WTC11 (cell line): ENCODE data around the gene KRTAP4-2. TPM values are rescaled to one million over a fixed set of nuclear protein-coding genes. Genes with fewer than 3 reads are reported as not detected.
"Not testable (repeated sequence)": the region's sequence is repeated elsewhere in the genome, so short reads cannot be mapped to it uniquely, and the experiment has no call there.

Source experiments
- ATAC-seq: fragments of 200-7000 bp; cut with Tn5 transposase; 2 replicates; pipeline ENCODE4 v1.10.0; 2021; ENCODE audit warnings: mild to moderate bottlenecking, moderate library complexity
- CTCF ChIA-PET: fragments of 300-600 bp; sonication (Branson Sonifier 250); formaldehyde crosslinking; loops from one replicate; lab custom pipeline; 2021; ENCODE audit warnings: antibody characterized with exemption; lab: Charles Lee
- POLR2A ChIA-PET: fragments of 350-600 bp; sonication (Branson Sonifier 250); formaldehyde crosslinking; loops from one replicate; lab custom pipeline; 2021; ENCODE audit warnings: antibody characterized with exemption; lab: Charles Lee
- DNase-seq: peaks from one replicate; pipeline ENCODE4 v3.0.0; 2021; ENCODE audit warnings: low spot score
- H3K27ac Mint-ChIP-seq: 2 replicates; pipeline ENCODE4 v1.8.0; 2021; ENCODE audit warnings: mixed read lengths
- H3K27me3 Mint-ChIP-seq: 2 replicates; pipeline ENCODE4 v1.8.0; 2021; ENCODE audit warnings: low read depth, mild to moderate bottlenecking, moderate library complexity, mixed read lengths
- H3K36me3 Mint-ChIP-seq: 2 replicates; pipeline ENCODE4 v1.8.0; 2021; ENCODE audit warnings: mixed read lengths
- H3K4me1 Mint-ChIP-seq: 2 replicates; pipeline ENCODE4 v1.8.0; 2022; ENCODE audit warnings: mixed read lengths
- H3K4me3 Mint-ChIP-seq: 2 replicates; pipeline ENCODE4 v1.8.0; 2021; ENCODE audit warnings: mild to moderate bottlenecking, moderate library complexity, mixed read lengths
- H3K9me3 Mint-ChIP-seq: 2 replicates; pipeline ENCODE4 v1.8.0; 2021; ENCODE audit warnings: mixed read lengths
- CREB1 ChIP-seq: sonication (generic); formaldehyde crosslinking; IDR thresholded peaks from 2 replicates; pipeline ENCODE4 v1.8.0; 2023; ENCODE audit warnings: mild to moderate bottlenecking, missing genetic modification reagents
- E2F5 ChIP-seq: sonication (generic); formaldehyde crosslinking; IDR thresholded peaks from 2 replicates; pipeline ENCODE4 v1.8.1; 2022; ENCODE audit warnings: mild to moderate bottlenecking, moderate library complexity, missing genetic modification reagents
- ELF4 ChIP-seq: sonication (generic); formaldehyde crosslinking; IDR thresholded peaks from 2 replicates; pipeline ENCODE4 v1.8.1; 2022; ENCODE audit warnings: low read depth, mild to moderate bottlenecking, moderate library complexity, missing genetic modification reagents
- EMX1 ChIP-seq: fragments of 250-450 bp; sonication (Bioruptor Pico); IDR thresholded peaks from 2 replicates; pipeline ENCODE4 v1.8.0; 2021; ENCODE audit warnings: mild to moderate bottlenecking
- ETV6 ChIP-seq: sonication (generic); formaldehyde crosslinking; IDR thresholded peaks from 2 replicates; pipeline ENCODE4 v1.8.1; 2022; ENCODE audit warnings: mild to moderate bottlenecking, missing genetic modification reagents
- FOXP4 ChIP-seq: sonication (generic); formaldehyde crosslinking; IDR thresholded peaks from 2 replicates; pipeline ENCODE4 v1.8.0; 2022; ENCODE audit warnings: mild to moderate bottlenecking, missing genetic modification reagents
- GRHL2 ChIP-seq: fragments of 250-450 bp; sonication (Bioruptor Pico); IDR thresholded peaks from 2 replicates; pipeline ENCODE4 v1.8.0; 2022; ENCODE audit warnings: mild to moderate bottlenecking, moderate library complexity; ENCODE audit not compliant: insufficient replicate concordance, severe bottlenecking
- GTF2I ChIP-seq: fragments of 250-450 bp; sonication (Bioruptor Pico); conservative IDR thresholded peaks from 2 replicates; pipeline ENCODE4 v1.4.0; 2021; ENCODE audit warnings: mild to moderate bottlenecking
- HMGA2 ChIP-seq: fragments of 250-450 bp; sonication (Bioruptor Pico); IDR thresholded peaks from 2 replicates; pipeline ENCODE4 v1.4.0; 2021; ENCODE audit warnings: mild to moderate bottlenecking, moderate library complexity
- JAZF1 ChIP-seq: fragments of 250-450 bp; sonication (Bioruptor Pico); IDR thresholded peaks from 2 replicates; pipeline ENCODE4 v1.9.0; 2021; ENCODE audit warnings: moderate library complexity, mild to moderate bottlenecking, inconsistent platforms
- MYBL2 ChIP-seq: sonication (generic); formaldehyde crosslinking; IDR thresholded peaks from 2 replicates; pipeline ENCODE4 v1.8.1; 2023; ENCODE audit warnings: mild to moderate bottlenecking, moderate library complexity, missing genetic modification reagents
- NFATC4 ChIP-seq: fragments of 250-450 bp; sonication (Bioruptor Pico); IDR thresholded peaks from 2 replicates; pipeline ENCODE4 v1.9.0; 2021; ENCODE audit warnings: mild to moderate bottlenecking
- NFE2L1 ChIP-seq: sonication (generic); formaldehyde crosslinking; IDR thresholded peaks from 2 replicates; pipeline ENCODE4 v1.8.1; 2023; ENCODE audit warnings: missing genetic modification reagents
- NR1H2 ChIP-seq: sonication (generic); formaldehyde crosslinking; IDR thresholded peaks from 2 replicates; pipeline ENCODE4 v1.9.0; 2021; ENCODE audit warnings: mild to moderate bottlenecking, moderate library complexity, missing genetic modification reagents
- PRRX2 ChIP-seq: fragments of 250-450 bp; sonication (Bioruptor Pico); IDR thresholded peaks from 2 replicates; pipeline ENCODE4 v1.8.0; 2021; ENCODE audit warnings: mild to moderate bottlenecking
- SMAD4 ChIP-seq: sonication (generic); formaldehyde crosslinking; IDR thresholded peaks from 2 replicates; pipeline ENCODE4 v1.8.0; 2022; ENCODE audit warnings: mild to moderate bottlenecking, missing genetic modification reagents
- ZNF121 ChIP-seq: sonication (generic); formaldehyde crosslinking; IDR thresholded peaks from 2 replicates; pipeline ENCODE4 v1.8.0; 2023; ENCODE audit warnings: missing genetic modification reagents
- ZNF396 ChIP-seq: fragments of 250-450 bp; sonication (Bioruptor Pico); IDR thresholded peaks from 2 replicates; pipeline ENCODE4 v1.8.0; 2021; ENCODE audit warnings: mild to moderate bottlenecking, moderate library complexity, borderline replicate concordance
- ZNF423 ChIP-seq: fragments of 250-450 bp; sonication (Bioruptor Pico); IDR thresholded peaks from 2 replicates; pipeline ENCODE4 v2.1.2; 2022; ENCODE audit warnings: mild to moderate bottlenecking, moderate library complexity
- ZSCAN18 ChIP-seq: fragments of 250-450 bp; sonication (Bioruptor Pico); IDR thresholded peaks from 2 replicates; pipeline ENCODE4 v2.1.2; 2022; ENCODE audit warnings: mild to moderate bottlenecking, moderate library complexity
- total RNA-seq: library from RNA; stranded (reverse); gene quantifications from 3 replicates; pipeline ENCODE4 v1.2.3, GENCODE V29; 2021
- TF ChIP-seq, protein P1 (sequence below): sonication (generic); formaldehyde crosslinking; IDR thresholded peaks from 2 replicates; pipeline ENCODE4 v1.8.1; 2023; ENCODE audit warnings: mild to moderate bottlenecking, missing genetic modification reagents, moderate library complexity
- TF ChIP-seq, protein P2 (sequence below): sonication (generic); formaldehyde crosslinking; IDR thresholded peaks from 2 replicates; pipeline ENCODE4 v1.8.0; 2022; ENCODE audit warnings: mild to moderate bottlenecking, missing genetic modification reagents
- TF ChIP-seq, protein P3 (sequence below): sonication (generic); formaldehyde crosslinking; IDR thresholded peaks from 2 replicates; pipeline ENCODE4 v1.8.0; 2023; ENCODE audit warnings: missing genetic modification reagents, mild to moderate bottlenecking, borderline replicate concordance
- TF ChIP-seq, protein P4 (sequence below): sonication (generic); formaldehyde crosslinking; conservative IDR thresholded peaks from 2 replicates; pipeline ENCODE4 v1.8.1; 2022; ENCODE audit warnings: mild to moderate bottlenecking, missing genetic modification reagents

The KRTAP4-2 gene
- total RNA-seq, 1 experiment from 2014 or later = not detected

GRCh38 chr17:41141361-41141760, 36.7 kb downstream of the KRTAP4-2 start (continued):
- TF ChIP-seq, protein P1, sequence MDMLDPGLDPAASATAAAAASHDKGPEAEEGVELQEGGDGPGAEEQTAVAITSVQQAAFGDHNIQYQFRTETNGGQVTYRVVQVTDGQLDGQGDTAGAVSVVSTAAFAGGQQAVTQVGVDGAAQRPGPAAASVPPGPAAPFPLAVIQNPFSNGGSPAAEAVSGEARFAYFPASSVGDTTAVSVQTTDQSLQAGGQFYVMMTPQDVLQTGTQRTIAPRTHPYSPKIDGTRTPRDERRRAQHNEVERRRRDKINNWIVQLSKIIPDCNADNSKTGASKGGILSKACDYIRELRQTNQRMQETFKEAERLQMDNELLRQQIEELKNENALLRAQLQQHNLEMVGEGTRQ = no peak
- TF ChIP-seq, protein P2, sequence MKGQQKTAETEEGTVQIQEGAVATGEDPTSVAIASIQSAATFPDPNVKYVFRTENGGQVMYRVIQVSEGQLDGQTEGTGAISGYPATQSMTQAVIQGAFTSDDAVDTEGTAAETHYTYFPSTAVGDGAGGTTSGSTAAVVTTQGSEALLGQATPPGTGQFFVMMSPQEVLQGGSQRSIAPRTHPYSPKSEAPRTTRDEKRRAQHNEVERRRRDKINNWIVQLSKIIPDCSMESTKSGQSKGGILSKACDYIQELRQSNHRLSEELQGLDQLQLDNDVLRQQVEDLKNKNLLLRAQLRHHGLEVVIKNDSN = no peak
- TF ChIP-seq, protein P3, sequence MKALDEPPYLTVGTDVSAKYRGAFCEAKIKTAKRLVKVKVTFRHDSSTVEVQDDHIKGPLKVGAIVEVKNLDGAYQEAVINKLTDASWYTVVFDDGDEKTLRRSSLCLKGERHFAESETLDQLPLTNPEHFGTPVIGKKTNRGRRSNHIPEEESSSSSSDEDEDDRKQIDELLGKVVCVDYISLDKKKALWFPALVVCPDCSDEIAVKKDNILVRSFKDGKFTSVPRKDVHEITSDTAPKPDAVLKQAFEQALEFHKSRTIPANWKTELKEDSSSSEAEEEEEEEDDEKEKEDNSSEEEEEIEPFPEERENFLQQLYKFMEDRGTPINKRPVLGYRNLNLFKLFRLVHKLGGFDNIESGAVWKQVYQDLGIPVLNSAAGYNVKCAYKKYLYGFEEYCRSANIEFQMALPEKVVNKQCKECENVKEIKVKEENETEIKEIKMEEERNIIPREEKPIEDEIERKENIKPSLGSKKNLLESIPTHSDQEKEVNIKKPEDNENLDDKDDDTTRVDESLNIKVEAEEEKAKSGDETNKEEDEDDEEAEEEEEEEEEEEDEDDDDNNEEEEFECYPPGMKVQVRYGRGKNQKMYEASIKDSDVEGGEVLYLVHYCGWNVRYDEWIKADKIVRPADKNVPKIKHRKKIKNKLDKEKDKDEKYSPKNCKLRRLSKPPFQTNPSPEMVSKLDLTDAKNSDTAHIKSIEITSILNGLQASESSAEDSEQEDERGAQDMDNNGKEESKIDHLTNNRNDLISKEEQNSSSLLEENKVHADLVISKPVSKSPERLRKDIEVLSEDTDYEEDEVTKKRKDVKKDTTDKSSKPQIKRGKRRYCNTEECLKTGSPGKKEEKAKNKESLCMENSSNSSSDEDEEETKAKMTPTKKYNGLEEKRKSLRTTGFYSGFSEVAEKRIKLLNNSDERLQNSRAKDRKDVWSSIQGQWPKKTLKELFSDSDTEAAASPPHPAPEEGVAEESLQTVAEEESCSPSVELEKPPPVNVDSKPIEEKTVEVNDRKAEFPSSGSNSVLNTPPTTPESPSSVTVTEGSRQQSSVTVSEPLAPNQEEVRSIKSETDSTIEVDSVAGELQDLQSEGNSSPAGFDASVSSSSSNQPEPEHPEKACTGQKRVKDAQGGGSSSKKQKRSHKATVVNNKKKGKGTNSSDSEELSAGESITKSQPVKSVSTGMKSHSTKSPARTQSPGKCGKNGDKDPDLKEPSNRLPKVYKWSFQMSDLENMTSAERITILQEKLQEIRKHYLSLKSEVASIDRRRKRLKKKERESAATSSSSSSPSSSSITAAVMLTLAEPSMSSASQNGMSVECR = no peak
- TF ChIP-seq GRHL2 (CRISPR knock-in tag) (no peak), NFATC4 (CRISPR knock-in tag) (no peak)

DNA sequence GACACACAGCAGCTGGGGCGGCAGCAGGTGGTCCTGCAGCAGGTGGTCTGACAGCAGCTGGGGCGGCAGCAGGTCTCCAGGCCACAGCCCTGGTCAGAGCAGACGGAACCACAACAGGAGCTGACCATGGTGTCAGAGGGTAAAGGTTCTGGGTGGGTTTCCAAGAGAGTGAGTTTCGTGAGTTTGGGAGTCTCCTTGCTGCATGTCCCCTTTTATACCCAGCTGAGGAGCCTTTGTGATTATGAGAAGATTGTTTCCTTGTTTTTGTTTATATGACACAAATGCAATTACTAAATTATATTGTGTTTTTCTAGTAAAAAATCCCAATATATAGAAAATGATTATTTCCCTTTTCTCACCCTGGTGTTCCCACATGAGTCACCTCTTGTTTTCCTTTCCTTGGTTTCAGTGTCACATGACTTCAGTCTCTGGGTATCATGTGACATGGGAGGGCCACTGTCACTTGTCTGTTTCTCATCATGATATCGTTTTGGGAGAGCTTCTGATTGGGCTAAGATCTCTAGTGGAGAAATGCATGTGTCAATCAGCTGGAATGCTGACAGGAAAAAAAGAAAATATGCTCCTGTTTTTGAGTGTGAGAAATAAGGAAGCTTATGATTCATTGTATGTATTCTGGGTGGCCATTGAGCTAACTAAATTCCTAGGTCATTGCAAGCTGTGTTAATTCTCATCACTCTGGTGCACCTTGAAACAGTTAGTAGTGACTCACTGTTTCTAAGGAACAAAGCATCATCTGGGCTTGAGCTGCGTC, 37.5 kb downstream of the KRTAP4-2 start, which contains the start of gene KRTAP4-6:
KRTAP4-6 (minus strand) TSS at position 185 of the 772 bp plus-strand sequence; CDS start at position 128, 57 bp downstream.
- Mint-ChIP-seq H3K4me3 (no peak within 1 kb of the TSS), H3K27ac (no peak within 1 kb of the TSS), H3K9me3 (peaks cover 65% of the 10 kb centered on the region), H3K4me1 (no peaks in the 10 kb centered on the region), H3K36me3 (peaks cover 30% of the 10 kb centered on the region)
- POLR2A ChIA-PET = no interaction called here
- no peak for ATAC-seq
- CTCF ChIA-PET = no interaction called here
- DNase-seq = no peak
- TF ChIP-seq JAZF1 (CRISPR knock-in tag) (no peak), EMX1 (CRISPR knock-in tag) (no peak), ETV6 (CRISPR knock-in tag) (no peak), GTF2I (CRISPR knock-in tag) (no peak), HMGA2 (CRISPR knock-in tag) (no peak), ZSCAN18 (CRISPR knock-in tag) (no peak), ZNF423 (no peak), NR1H2 (CRISPR knock-in tag) (no peak), E2F5 (CRISPR knock-in tag) (no peak), CREB1 (no peak), ELF4 (no peak), NFE2L1 (CRISPR knock-in tag) (no peak), ZNF396 (CRISPR knock-in tag) (no peak), FOXP4 (CRISPR knock-in tag) (no peak), GRHL2 (CRISPR knock-in tag) (no peak), ZNF121 (CRISPR knock-in tag) (no peak), SMAD4 (CRISPR knock-in tag) (no peak), PRRX2 (CRISPR knock-in tag) (no peak), MYBL2 (no peak)
- TF ChIP-seq, protein P4, sequence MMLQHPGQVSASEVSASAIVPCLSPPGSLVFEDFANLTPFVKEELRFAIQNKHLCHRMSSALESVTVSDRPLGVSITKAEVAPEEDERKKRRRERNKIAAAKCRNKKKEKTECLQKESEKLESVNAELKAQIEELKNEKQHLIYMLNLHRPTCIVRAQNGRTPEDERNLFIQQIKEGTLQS = no peak
- TF ChIP-seq, all 79 proteins: peak for 0
- H3K27me3 Mint-ChIP-seq = peaks cover 5% of the 10 kb centered on the region

GRCh38 chr17:41139865-41140264, 38.2 kb downstream of the KRTAP4-2 start:
- H3K4me3 Mint-ChIP-seq, DNase-seq, H3K27me3 Mint-ChIP-seq, POLR2A ChIA-PET, H3K4me1 Mint-ChIP-seq, H3K27ac Mint-ChIP-seq, CTCF ChIA-PET, ATAC-seq: not testable (repeated sequence)
- H3K36me3 Mint-ChIP-seq = peaks cover 28% of the 10 kb centered on the region
- peaks cover 61% of the 10 kb centered on the region for H3K9me3 Mint-ChIP-seq
